HG03575 (cell line): ENCODE measurements around the gene RARB.

Experiments
- ATAC-seq: cut with Tn5 transposase; IDR thresholded peaks from one replicate; pipeline ENCODE4 v1.9.1; 2021; ENCODE audit not compliant: unreplicated experiment, insufficient number of reproducible peaks, low FRiP score; ENCODE audit errors: extremely low read depth

Gene RARB

DNA sequence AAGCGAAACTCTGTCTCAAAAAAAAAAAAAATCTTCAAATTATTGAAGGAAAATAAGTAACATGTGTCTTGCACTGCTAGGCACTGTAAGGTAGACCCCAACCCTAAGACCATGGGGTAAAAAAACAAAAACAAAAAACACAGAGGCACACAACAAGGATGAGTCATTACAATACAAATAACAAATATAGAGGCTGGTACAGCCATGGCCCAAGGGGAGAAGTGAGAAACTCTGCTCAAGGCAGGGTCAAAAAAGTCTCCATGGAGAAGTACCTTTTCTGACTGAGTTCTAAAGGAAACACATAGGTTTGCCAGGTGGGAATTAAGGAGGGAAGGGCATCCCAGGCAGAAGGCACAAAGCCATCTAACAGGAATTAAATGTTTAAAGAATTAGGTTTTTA lies 182.1 kb downstream of the RARB start:
- no peak for ATAC-seq

DNA sequence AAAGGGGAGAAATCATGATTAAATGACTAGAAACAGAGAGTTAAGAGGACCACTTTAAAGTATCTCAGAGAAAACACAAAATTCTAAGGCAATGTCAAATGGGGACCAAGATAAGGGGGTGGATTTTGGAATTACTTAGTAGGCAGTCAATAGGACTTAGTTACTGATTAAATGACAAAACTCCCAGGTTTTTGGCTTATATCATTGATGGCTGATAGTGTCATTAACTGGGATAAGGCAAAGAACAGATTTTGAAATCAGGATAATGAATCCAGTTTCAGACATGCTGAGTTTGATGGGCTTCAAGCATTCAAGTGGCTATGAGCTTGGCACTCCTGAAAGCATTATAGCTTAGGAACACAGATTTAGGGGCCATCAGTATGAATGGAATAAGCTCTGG lies 182.7 kb downstream of the RARB start:
- no peak for ATAC-seq

DNA sequence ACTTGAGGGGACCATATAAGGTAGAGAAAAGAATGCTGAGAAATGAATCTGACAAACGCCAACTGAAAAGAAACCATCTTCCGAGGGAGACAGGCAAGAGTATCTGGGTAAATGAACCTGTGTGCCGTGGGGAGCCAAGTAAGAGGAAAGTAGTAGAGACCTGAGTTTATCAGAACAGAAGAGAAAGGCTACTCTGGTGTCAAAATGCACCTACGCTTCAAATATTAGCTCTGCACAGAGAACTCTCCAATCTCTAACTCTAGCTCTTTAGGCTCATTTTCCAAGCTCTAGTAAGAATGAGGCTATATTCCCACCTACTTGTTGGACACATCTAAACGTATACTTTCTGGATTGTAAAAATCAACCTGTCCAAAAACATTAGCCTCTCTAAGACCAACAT lies 183.1 kb downstream of the RARB start:
- ATAC-seq, result no peak

DNA sequence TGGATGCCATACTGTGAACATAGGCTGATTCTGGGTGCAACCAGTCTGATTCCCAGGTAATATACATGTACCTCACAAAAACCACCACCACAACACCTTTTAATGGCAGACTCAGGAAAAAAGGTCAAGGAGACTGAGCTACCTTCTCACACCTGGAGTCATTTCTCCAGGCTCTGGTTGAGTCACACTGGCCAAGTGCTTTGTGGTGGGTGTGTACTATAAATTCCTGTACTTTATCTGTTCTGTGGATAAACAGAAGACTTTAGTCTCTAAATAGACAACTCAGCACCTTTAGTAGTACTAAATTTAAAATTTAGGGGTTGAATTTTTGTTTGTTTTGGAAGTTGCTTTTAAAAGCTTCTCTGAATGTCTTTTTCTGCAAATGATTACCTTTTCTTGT lies 190.0 kb downstream of the RARB start:
- no peak for ATAC-seq

DNA sequence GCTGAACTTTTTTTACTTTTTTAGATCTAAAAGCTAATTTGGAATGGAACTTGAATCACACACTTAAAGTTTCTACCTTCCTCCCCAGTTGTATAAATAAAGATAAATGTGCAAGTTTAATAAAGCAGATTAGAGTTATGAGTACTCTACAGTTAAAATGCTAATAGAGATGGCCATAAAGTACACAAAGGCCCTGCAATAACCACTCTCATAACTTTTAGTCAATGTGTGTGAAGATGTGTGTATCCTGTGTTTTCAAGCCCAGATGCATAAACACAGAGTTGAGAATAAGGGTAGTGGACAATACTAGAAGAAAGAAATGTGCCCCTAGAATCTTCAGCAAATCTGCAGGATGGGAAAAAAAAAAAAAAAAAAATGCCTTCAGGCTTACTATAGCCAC lies 191.3 kb downstream of the RARB start:
- ATAC-seq, result no peak

DNA sequence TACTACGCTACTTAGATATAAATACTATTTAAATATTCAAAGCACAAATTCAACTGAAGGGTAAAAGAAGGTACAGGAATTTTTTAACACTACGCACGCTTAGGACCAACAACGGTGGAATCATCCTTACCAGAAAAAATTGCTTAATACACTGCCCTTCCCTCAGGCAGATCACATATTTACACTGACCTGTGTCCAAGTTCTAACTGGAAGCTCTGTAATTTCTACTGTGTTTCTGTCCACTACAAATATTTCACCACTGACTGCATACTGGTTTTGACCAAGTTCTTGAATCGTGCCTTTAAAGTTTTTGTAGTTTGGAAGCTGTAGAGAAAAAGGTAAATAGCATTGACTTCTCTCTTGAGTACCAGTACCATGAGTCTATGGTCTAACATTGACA lies 192.4 kb downstream of the RARB start:
- ATAC-seq, result no peak

DNA sequence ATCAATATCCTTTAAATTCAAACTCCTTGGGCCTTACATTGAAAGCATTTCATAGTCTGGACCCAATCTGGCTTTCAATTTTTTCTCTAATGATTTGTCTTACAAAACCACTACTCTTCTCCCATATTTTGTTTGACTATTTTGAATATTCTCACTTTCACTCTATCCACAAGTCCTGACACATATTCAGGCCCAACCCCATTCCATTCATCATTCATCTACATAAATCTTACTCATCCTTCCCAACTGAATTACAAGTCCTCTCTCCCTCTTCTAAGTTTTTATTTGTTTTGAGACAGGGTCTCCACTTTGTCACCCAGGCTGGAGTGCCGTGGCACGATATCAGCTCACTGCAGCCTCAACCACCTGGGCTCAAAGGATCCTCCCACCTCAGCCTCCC lies 193.0 kb downstream of the RARB start:
- ATAC-seq, result no peak

DNA sequence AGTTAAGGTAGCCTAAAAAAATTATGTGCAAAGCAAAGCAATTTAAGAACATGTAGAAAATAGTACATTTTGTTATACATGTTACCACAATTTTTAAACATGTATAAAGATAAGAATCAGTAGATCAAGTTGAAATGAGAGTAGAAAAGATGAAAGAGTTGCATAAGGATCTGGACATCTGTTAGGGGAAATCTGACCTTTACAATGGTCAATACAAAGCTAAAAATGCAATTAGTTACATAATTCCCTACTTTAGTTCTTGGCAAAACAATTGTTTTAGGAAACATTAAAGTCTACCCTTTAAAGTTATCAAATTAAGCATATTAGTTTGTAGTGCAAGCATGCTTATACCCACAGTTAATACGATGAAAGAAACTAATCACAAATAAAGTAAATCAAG lies 203.9 kb downstream of the RARB start:
- ATAC-seq, result no peak

DNA sequence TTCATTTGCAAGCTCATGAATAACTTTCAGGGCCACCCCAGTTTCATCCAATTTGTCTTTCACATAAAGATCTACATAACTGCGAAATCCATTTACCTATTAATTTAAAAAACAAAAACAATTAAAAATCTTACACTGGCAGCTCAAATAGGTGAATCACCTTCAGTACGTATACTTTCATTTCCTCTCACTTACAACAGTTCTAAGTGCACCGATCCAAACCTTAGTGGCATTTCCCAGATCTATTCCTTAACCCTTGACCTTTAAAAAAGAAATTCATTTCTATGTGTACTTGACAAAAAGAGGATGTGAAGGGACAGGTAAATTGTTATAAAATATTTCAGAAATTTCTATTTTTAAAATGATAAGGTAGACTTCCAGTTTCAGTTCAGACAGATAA lies 205.9 kb downstream of the RARB start:
- ATAC-seq, result no peak

DNA sequence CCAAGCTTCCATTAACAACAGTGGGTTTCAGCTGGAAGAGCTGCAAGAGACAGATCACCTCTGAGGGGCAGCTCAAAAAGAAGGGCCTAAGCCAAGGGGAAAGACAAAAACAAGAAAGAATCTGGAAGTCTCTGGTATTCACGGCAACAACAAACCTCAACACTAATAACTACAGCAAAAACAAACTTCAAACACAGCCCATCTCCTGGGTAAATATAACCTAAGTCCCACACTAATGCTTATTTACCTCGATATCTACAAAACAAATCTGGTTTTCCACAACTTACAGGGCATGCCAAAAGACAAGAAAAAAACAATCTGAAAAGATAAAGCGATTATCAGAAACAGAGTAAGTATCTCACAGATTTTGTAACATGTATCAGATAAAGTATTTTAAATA lies 207.0 kb downstream of the RARB start:
- no peak for ATAC-seq
